T follicular helper cell (primary cell): ENCODE measurements around the gene FLT4.
"Not testable (repeated sequence)": the region's sequence is repeated elsewhere in the genome, so short reads cannot be mapped to it uniquely, and the experiment has no call there.

ENCODE experiments used
- DNase-seq: peaks from one replicate; pipeline ENCODE4 v3.0.0-alpha.2; 2020; ENCODE audit warnings: low read depth
- total RNA-seq, 2 experiments: gene quantifications; one replicate each; lab custom pipeline; 2026; lab: John Stamatoyannopoulos, UW

Gene FLT4
- total RNA-seq: 3.7 to 15.1 reads per million in 2 experiments

DNA sequence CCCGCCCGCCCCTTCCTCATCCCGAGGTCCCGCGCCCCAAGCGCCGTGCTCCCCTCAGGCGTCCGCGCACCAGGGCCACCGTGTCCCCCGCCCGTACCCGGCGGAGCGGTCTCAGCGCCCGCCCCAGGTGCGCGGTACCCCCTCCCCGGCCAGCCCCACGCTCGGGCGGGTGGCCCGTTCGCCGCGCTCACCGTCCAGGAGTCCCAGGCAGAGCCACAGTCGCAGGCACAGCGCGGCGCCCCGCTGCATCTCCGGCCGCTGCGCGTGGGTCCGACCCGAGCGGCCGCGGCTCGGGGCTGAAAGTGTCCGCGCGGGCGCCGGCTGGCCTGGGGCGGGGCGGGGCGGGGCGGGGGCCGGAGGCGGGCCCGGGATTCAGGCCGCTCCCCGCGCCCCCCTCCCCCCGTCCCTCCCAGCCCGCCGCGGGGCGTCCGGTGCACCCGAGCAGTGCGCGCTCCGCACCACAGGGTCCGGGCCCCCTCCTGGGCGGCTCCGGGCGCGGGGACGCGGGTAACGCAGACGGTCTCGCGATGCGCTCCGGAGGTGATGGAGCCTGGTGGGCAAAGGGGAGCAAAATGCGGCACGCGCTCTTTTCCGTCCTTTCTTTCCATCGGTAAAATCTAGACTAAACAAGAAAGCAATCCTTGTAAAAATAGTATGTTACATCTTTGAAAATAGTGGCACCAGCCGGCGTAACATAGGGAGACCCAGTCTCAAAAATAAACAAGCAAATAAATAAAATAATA lies at the start of gene FLT4:
Gene FLT4, minus strand, starts transcription at position 304 of the 743 bp plus-strand sequence. Its CDS starts 55 bp downstream, at position 249.
- DNase-seq: no peak

DNA sequence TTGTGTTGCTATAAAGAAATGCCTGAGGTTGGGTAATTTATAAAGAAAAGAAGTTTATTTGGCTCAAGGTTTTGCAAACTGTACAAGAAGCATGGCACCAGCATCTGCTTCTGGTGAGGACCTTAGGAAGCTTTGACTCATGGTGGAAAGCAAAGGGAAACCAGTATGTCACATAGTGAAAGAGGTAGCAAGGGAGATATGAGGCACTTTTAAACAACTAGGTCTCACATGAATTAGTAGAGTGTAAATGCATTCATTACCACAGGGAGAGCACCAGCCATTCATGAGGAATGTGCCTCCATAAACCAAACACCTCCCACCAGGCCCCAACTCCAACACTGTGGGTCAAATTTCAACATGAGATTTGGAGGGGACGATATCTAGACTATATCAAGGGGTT lies 49.6 kb upstream of the FLT4 start:
- no peak for DNase-seq

DNA sequence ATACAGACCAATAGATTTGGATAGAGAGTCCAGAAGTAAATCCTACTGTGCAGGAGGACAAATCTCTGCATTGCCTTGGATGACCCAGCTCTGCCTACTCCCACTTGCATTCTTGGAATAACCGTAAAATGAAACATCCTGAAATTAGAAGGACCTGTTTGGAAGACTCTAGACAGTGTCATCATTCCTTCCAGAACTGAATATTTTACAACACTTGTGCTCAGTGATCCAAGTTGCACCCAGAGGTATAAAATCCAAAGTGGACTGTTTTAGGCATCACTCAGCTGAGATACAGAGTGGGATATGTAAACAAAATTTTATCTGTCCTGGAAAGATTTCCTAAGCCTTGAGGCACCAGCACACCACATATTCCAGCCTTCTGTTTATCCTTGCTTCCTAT lies 46.7 kb upstream of the FLT4 start:
- DNase-seq: no peak

DNA sequence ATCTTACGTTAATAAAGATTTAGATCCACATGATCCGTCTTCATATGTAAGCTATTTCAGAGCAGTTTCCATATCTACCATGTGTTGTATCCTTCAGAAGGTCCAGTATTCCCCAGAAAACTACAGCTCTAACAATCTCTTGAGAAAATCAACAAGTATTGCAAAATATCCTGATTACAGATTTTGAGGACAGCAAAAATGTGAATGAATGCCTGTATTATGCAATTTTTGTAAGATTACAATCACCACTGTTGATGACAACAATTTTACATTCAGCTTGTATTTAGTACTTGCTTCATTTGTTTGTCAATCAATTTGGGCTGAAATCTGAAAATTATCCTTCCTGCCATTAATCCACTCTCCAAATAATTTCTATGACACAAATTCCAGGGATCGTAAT lies 43.0 kb upstream of the FLT4 start:
- no peak for DNase-seq

DNA sequence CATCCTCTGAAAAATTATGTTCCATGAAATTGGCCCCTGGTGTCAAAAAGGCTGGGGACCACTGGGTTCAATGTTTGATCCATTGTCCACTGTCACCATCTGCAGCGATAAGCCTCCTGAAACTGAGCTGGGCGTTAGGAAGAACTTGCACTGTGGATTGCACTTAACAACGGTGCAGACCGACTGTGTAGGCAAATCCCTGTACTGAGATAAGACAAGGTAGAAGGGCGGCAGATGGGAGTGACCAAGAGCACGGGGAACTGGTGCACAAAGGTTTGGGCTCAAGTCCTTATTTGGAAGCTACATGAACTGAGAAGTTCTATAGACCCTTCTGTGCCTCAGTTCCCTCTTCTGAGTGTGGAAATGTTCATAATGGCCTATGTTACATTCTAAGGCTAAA lies 41.6 kb upstream of the FLT4 start:
- DNase-seq: no peak

DNA sequence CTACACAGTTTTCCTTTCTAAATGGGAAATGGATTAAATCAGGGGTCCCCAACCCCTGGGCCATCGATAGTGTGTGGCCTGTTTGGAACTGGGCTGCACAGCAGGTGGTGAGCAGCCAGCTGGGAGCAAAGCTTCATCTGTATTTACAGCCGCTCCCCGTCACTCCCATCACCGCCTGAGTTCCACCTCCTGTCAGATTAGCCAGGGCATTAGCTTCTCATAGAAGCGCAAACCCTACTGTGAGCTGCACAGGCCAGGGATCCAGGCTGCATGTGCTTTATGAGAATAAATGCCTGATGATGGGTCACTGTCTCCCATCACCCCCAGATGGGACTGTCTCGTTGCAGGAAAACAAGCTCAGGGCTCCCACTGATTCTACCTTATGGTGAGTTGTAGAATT lies 41.2 kb upstream of the FLT4 start:
- no peak for DNase-seq

DNA sequence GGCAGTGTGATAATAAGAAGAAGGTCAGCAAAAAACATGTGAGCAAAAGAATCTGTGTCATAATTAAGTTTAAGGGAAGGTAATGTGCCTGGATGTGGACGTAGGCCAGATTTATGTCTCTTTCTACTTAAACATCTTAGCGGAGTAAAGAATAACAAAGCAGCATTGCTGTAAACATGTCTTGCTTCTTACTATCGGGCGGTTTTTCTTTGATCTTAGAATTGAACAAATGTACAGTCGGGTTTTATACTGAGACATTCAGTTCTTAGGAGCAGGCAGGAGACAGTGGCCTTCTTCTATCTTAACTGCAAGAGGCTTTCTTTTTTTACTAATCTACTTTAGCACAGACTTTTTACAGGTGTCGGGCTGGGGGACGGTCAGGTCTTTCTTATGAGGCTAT lies 40.4 kb upstream of the FLT4 start:
- DNase-seq: no peak

DNA sequence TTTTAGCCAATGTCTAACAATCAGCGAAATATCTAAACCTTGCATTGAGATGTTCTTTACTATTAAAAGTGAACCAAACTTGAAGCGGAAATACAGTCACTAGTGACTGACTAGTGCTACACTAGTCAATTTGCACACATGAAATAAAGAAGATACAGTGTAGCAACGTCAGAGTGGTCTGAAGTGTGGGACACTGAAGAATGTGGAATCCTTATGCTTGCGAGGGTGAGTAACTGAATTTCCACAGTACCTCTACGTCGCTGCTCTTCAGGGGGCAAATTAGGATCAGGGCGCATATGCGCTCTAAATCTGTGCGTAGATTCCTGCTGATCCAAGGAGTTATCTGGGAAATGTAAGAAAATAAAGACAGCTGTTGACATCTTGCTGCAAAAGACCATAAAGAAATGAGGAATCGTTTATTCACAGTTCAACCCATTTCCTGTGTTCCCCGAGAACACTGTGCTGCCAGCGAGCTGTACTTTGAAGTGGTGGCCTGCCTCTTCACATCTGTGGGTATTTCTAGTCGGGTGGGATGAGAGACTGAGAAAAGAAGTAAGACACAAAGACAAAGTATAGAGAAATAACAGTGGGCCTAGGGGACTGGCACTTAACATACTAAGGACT lies 39.8 kb upstream of the FLT4 start:
- peak; percentile 37 for DNase-seq

DNA sequence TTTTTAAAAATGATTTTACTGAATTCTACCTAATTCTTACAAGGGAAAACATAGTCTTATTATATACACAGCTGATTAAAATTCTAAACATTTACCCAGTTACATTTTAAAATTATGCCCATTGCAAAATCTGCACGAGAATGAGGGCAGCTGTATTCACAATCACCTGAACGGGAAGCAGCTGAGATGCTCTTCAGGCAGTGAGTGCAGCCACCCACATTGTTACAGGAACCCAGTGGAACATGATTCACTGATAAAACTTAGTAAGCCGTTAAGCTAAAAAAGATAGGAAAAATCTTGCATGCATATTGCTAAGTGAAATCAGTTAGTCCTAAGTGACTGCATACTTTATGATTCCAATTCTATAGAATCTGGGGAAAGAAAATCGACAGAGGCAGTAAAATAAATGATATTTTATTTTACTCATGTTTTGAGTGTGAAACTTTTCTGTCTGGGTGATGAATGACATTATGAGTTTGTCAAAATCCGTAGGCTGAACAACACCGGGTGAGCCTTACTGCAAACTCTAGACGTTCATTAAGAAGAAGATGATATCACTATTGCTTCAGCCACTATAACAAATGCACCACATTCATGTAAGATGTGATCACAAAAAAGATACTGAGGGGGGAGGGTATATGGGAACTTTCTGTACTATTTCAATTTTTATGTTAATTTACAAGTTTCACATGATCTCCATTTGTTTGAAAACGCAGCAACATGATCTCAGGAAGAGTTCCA lies 39.1 kb upstream of the FLT4 start:
- DNase-seq: no peak

DNA sequence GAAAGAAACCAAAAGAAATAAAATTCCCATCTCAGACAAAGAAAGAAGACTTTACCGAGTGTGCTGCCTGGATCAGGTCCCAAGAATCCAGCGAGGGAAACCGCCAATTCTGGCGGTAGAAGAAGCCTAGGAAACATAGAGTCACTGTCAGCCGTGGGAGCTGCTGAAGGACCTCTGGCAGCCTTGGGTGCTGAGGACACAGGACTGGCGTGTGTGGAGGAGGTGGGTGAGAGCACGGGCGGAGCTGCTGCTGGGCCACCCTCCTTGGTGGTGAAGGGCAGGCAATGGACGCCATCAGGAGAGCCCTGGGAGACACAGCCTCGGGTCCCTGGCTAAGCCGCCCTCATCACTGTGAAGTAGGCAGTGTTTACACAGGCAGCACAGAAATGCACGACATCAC lies 37.4 kb upstream of the FLT4 start:
- DNase-seq: not testable (repeated sequence)

DNA sequence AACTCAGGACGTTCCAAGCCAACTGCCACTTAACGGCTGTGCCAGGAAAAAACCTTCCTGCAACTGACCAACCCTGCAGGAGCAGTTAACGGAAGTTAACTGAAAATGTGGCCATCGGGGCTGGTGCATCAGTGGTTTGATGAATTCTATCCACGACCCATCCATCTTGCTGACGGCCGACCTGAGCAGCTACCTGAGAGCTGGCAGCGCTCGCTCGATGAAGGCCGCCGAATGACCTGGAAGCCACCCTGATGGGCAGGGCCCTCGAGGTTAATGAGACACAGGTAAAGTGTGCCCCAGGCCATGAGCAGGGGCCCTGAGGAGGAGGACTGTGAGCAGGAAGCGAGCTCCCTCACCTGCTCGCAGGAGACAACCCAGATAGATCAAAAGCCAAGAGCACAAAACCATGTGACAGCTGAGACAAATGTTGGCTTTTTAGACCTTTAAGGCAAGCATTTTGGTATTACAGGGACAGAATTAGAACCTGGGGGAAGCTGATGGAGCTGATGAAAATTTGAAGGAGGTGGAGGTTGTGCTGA lies 35.3 kb upstream of the FLT4 start:
- no peak for DNase-seq

DNA sequence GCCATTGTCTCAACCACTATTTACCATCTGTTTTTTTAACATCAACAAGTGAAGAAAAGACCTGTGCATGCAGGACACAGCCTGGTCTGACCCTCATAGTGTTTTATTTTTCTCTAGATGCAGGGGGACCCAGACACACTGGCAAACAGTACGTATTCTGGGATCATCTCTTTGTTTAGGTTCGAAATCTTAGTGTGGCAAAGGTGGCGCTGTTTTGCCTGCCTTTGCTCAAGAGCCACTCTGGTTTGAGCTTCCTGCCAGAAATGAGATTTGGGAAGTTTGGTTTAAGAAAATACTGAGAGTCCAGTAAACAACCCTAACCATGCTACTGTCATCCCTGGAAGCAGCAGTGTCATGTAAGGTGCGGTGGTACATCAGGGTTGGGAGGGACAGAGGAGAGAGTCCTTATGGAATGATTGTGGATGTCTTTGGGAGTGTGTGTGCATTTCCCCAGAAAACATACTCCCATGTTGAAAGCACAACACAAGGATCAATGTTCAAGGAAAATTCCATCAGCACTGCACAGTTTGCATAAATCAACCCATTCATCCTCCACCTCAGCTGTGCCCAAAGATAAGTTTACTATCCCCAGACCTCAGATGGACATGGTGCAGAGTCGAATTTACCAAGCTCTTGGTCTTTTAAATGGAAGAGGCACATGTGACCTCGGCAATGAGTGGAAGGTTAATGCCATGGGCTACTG lies 34.0 kb upstream of the FLT4 start:
- no peak for DNase-seq

DNA sequence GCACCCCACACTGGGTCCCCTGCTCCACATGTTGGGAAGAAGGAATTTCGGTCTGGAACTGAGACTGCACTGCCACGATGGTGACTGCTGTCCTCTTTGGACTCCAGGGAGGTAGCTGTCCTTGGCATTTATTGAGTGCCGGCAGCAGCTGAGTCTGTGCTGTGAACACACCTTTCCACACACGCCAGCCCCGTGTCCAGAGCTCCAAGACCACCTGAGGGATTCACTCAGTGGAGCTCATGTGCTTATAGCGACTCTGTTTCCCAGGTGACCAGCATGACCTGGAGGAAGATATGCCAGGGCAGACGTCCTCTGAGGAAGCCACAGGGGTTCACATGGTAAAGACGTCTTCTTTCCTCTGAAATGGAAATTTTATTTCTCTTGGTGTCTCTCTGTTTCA lies 33.2 kb upstream of the FLT4 start:
- no peak for DNase-seq

DNA sequence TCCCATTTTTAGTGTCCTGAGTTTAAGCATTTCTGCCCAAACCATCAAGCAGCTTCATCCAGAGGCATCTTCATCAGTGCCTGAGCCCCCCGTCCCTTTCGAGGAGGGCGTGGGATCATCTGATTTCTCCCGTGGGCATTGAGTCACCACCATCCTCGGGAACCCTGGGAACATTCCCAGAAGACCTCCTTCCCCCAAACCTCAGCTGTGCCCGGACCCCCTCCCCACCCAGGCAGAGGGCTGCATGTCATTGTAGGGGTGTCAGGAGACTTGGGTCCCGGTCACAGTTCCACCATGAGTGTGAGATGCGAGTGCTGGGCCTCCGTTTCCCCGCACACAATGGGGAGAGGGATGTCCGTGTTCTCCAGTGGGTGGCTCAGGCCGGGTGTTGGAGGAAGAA lies 32.6 kb upstream of the FLT4 start:
- DNase-seq: not testable (repeated sequence)

DNA sequence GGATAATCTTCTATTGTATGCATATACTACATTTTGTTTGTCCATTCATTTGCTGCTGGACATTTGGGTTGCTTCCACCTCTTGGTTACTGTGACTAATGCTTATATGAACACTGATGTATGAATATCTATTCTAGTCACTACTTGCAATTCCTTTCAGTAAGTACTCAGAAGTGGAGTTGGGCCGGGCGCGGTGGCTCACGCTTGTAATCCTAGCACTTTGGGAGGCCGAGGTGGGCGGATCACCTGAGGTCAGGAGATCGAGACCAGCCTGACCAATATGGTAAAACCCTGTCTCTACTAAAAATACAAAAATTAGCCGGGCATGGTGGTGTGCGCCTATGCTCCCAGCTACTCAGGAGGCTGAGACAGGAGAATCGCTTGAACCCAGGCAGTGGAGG lies 28.9 kb upstream of the FLT4 start:
- DNase-seq: not testable (repeated sequence)

DNA sequence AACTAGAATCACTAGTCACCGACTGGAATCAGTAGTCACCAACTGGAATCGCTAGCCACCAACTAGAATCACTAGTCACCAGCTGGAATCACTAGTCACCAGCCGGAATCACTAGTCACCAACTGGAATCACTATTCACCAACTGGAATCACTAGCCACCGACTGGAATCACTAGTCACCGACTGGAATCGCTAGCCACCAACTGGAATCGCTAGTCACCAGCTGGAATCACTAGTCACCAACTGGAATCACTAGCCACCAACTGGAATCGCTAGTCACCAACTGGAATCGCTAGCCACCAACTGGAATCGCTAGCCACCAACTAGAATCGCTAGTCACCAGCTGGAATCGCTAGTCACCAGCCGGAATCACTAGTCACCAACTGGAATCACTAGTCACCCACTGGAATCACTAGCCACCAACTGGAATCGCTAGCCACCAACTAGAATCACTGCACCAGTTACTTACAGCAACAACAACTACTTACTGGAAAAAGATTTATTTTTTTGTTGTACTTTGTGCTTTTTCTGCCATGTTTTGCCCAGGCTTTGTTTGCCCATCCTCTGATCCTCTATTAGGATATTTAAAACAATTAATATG lies 25.7 kb upstream of the FLT4 start:
- no peak for DNase-seq

DNA sequence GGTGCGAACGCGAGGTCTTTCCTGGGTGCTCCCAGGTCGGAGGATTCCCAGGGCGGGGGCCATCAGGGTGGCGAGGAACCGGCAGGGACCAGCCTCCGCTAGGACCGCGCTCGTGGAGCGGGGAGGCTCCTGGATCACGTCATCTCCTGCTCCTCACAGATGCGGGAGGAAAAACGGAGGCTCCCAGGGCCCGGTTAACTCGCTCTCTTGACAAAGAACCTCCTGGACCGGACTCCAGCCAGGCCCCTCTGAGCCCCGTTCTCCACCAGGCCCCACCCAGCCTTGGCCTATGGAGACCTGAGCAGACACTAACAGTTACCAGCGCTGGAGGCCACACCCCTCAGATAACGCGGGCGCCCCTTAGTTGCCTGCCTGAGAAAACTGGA lies 24.7 kb upstream of the FLT4 start:
- DNase-seq: not testable (repeated sequence)

DNA sequence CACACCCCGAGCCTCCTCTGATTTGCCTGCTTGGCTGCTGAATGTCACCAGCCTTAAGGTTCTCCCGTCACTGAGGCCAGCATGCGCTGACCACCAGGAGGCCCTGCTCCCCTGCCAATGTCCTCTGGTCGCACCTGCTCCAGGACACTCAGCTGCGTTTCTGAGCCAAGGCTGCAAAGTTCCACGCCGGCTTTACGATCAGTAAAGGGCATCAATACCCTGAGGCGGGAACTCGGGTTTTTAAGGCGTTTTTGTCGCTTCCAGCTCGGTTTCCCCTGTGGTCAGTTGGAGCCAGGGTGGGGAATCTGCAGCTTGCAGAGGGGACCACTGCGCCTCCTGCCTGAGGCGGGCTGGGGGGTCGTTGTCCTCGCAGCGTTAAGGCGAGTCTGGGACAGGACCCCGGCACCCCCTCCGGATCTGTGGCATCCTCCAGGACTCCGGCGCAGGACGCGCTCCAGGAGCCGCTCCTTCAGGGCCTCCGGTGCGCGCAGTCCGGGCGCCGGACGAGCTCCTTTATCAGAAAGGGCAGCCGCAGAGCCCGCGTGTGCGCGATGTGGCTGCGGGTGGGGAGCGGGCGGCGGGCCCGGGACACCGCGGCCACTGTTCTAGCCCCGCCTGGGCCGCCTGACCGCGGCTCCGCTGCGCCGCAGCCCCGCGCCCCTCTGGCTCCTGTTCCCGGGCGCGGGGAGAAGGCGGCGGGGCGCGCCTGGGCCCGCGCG lies 24.1 kb upstream of the FLT4 start:
- DNase-seq: no peak

DNA sequence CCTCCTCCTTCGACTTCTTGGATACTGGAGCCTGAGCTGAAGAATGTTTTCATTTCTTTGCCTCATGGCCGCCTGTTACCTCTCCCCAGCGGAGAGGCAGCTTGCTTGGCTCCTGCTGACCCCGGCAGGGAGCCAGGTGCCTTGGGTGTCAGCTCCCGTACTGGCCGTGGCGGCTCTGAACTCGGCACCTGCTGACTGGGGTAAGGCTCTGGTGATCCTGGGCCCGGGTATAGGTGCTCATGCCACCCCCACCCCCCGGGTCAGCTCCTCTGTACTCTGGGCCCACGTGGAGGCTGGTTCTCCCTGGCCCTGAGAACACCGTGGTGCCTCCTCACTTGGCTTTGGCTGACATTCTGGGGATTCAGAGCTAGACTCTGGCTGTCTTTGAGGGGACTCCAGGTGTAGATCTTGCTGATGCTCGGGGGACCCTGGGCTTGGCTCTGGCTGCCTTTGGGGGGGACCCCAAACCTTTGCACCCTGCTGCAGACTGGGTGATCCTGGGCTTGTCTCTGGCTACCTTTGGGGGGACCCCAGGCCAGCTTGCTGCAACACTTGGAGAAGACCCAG lies 22.6 kb upstream of the FLT4 start:
- not testable (repeated sequence) for DNase-seq

DNA sequence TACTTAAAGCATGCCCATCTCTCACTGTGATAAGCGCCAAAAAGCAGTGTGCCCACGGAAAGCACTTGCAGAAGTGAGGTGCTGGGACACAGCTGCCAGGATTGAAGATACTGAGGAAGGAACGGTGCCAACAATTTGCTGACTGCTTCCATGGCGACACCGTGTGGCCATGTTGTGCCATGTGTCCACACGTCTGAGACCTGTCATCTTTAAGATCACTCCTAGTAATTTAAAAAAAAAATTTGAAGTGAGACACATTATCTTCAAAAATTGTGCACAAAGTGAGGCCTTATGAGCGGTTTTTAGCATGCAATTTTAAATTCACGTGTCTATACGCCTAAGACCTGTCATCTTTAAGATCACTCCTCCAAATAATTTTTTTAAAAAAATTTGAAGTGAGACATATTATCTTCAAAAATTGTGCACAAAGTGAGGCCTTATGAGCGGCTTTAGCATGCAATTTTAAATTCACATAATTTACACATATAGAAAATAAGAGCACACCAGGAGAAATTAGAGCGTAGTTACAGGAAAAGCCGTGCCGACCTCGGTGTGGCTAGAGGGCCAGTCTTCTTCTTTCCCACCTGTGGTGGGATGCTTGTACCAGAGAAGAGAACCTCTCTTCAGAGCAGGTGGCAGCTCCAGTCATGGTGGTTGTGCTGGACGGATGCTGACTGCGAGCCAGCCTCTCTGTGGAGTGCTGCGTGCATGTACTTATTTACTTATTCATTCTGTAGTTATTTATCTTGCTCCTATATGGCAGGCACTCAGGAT lies 21.4 kb upstream of the FLT4 start:
- DNase-seq: peak; percentile 27
